HG02759 (cell line): ENCODE measurements around the gene CCDC172.

Experiments used
- ATAC-seq: cut with Tn5 transposase; IDR thresholded peaks from one replicate; pipeline ENCODE4 v1.9.1; 2021; ENCODE audit warnings: mild to moderate bottlenecking, moderate library complexity; ENCODE audit not compliant: unreplicated experiment

CCDC172 gene

GRCh38 chr10:116427671-116428070 lies 103.4 kb downstream of the CCDC172 start, which contains the start of gene PNLIPRP3:
PNLIPRP3 (plus strand) TSS chr10:116427847; CDS start chr10:116428013, 166 bp downstream.
- no peak for ATAC-seq

- no peak for ATAC-seq
These were observed 105.2 kb downstream of the CCDC172 start for GRCh38 chr10:116429288-116429977.
